HG03095 (cell line): ENCODE results near the gene MNS1.
"Not testable (repeated sequence)": the region's sequence is repeated elsewhere in the genome, so short reads cannot be mapped to it uniquely, and the experiment has no call there.

Source experiments
- ATAC-seq: cut with Tn5 transposase; IDR thresholded peaks from one replicate; pipeline ENCODE4 v1.9.1; 2021; ENCODE audit warnings: moderate library complexity; ENCODE audit not compliant: unreplicated experiment

MNS1 gene

DNA sequence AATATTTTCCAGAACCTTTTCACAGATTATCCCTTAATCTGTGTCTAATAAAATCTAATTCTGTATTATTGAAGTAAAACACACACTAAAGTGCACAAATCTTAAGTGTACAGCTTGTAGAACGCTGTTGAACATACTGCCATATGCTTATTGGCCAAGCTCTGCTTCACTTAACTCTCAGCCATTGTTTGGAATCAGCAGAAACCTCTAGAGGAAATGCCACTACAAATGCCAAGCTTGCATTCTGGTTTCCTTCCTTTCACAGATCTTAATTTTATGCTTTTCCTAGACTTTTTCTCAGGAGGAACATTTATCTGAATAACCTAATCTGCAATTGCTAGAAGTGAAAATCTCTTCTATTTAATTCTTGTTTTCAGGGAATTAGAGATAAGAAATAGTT, 10.1 kb downstream of the MNS1 start:
- ATAC-seq: no peak

DNA sequence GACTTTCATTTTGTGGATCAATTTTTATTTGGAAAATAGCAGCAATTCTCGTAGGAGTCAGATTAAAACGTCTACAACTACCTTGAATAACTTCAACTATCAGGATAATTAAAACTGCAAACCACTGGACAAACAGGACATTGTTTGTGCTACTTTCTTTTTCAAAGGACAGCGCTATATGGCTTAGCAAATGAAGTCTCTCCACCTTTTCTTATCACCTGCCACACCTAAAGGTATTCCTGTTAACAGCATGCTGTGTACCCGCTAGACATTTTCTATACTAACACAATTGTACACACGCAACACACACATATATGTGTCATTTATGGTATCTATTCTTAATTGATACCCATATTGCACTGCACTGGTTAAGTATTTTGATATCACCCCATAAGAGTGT, 19.2 kb downstream of the MNS1 start:
- ATAC-seq: no peak

DNA sequence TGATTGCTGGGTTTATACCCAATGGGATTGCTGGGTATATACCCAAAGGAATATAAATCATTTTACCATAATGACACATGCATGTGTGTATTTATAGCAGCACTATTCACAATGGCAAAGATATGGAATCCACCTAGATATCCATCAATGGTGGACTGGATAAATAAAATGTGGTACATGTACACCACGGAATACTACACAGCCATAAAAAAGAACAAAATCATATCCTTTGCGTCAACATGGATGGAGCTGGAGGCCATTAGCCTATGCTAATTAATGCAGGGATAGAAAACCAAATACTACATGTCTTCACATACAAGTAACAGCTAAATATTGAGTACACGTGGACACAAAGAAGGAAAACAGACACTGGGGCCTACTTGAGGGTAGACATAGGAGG, 22.6 kb downstream of the MNS1 start:
- no peak for ATAC-seq

DNA sequence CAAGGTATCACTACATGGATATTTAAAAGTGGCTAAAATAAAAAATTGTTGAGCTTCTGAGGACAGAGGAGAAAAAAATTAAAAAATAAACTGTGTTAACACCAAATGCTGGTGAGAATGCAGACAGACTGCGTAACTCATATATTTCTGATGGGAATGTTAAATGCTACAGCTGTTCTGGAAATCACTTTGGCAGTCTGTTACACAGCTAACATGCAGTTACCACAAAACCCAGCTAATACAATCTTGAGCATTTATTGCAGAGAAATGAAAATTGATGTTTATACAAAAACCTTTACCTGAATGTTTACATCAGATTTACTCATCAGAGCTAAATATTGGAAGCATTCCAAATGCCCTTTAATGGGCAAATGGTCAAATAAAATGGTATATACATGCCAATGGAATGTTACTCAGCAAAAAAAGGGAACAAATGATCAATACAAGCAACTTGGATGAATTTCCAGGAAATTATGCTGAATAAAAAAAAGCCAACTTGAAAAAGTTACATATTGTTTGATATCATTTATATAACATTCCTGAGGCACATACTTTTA, 24.6 kb downstream of the MNS1 start:
- no peak for ATAC-seq

DNA sequence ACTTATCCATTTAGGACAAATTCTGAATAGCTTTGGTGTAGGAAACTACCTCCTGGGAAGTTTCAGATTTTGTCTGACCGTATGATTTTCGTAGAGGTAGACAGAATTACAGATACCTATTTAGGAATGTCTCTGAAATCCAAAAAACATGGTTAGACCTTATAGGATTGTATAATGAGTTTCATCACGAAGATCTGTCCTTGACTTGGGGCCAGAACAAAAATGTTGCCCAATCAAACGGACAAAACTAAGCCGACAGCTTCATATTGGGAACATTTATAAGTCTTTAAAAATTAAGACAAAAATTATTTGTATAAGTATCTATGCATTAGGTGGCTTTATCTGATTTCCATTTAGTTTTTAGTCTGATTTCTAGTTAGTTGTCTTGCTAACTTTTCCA, 32.6 kb downstream of the MNS1 start:
- ATAC-seq: no peak

DNA sequence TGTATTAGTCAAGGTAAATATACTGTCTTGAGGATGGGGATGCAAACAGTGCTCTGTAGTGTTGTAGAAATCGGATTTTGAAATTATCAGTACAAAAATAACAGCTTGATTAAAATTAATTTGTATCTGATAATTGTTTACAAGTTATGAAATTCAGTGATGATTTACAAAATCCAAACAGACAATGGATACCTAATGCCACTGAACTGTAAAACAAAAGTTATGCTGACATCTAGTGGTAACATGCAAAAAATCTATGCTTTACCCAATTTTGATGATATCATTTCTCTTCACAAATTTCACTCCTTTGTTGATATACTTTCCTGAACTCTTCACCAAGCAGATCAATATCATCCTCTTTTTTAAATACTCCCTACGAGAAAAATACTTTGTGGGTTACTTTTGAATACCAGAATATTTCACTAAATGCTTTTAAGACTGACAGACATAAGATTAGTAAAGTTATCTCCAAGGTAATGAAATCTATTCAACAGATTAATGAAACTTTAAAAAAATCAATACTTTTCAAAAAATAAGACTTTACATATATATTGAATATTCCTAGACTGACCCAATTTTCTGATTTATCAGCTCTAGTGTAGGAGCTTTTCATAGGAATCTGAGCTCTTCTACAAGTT, 36.0 kb downstream of the MNS1 start:
- no peak for ATAC-seq

DNA sequence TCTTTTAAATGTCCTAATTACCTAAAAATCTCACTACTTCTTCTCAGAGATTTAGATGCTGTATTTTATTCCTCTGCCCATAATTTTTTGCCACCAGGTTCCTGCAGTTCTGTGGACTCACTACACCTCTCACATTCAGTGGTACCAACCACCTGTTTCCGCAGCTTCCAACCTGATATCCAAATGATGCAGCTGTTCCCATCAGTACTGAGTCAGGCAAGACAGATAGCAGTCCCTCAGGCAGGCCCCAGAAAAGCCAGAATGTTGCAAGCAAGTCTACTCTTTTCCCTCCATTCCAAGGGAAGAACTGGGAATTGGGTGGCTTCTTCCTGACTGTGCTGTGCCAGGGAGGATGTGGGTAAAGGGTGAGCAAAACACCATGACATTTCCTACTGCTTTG, 39.0 kb downstream of the MNS1 start:
- ATAC-seq: no peak

DNA sequence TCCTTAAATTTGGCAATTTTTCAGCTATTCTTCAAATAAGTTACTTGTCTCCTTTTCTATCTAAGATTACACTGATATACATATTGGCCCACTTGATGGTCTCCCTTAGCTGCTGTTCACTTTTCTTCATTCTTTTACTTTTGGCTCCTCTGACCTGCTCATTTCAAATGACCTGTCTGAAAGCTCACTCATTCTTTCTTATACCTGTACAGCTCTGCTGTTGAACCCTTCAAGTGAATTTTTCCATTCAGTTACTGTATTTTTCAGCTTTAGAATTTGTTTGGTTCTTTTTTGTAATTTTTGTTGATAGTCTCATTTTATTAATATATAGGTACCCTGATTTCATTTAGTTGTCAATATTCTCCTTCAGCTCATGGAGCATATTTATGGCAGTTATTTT, 39.7 kb downstream of the MNS1 start:
- no peak for ATAC-seq

DNA sequence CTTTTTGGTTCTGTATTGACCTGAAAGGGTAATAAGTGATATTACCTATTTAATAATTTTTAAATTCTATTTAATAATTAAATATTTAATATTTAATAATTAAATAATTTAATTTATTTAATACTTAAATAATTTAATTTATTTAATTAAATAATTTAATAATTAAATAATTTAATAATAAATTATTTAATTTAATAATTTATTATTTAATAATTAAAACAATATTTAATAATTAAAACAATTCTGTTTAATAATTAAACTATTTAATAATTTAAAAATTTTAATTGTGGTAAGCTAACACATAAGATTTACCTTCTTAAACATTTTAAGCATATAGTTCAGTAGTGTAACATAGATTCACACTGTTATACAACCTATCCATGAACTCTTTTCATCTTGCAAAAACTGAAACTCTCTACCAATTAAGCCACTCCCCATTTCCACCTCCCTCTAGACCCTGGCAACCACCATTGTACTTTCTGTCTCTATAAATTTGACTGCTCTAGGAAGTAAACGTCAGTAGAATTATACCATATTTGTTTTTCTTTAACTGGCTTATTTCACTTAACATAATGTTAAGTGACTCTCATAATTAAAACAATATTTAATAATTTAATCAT, 51.7 kb downstream of the MNS1 start:
- ATAC-seq: not testable (repeated sequence)

DNA sequence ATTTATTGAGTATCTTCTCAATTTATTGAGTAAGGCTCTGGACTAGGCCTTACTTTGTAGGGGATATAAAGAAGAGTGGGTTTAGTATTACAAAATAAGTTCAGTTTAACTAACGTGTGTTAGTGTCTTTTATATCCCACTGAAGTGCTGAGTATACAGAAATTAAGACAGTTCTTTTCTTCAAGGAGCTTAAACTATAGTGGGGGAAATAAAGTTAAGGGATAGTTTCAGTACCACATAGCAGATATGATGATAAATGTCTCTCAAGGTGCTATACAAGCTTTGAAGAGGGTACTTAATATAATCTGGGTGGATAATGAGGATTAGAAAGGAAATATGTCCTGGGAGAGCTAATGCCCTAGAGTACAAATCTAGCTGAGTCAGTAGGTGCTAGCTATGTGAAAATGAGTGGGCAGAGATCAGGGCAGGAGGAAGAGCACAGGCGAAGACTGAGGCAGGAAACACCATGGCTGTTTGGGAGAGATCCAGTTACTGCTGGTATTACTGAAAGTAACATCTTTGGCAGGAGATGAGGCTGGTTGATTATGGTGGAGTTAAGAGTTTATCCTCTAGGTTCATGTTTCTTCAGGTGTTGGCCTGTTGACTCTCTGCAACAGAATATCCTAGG, 53.7 kb downstream of the MNS1 start:
- ATAC-seq: no peak

DNA sequence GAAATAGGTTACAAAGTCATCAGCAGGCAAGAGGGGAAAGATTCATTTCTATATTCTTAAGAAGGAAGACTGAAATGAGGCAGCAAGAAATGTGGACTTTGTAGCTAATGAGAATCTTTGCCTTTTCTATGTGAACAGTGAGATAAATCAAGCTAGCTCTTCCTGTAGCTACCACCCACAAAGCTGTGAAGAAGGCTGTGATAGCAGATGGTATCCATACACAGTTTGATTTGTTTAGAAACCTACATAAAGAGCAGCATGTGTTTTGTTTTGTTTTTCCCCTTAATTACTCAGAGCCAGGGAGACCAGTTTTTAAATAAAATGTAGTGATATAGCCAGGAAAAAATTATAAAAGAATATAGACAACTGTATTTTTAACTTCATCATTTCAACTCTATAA, 54.2 kb downstream of the MNS1 start:
- ATAC-seq: no peak

DNA sequence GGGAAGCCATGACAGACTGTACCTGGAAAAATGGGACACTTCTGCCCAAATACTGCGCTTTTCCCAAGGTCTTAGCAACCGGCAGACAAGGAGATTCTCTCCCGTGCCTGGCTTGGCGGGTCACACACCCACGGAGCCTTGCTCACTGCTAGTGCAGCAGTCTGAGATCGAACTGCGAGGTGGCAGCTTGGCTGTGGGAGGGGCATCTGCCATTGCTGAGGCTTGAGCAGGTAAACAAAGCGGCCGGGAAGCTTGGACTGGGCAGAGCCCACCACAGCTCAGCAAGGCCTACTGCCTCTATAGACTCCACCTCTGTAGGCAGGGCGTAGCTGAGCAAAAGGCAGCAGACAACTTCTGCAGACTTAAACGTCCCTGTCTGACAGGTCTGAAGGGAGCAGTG, 65.7 kb downstream of the MNS1 start:
- not testable (repeated sequence) for ATAC-seq

DNA sequence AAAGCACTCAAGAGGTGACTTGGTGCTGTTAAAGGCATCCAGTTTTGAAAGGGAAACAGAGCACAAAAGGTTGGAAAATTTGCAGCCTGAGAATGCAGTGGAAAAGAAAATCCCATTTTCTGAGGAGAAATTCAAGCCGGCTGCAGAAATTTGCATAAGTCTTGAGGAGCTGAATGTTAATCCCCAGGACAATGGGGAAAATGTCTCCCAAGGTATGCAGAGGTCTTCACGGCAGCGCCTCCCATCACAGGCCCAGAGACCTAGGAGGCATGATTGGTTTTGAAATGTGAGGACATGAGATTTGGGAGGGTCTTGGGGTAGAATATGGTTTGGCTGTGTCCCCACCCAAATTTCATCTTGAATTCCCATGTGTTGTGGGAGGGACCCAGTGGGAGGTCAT, 67.6 kb downstream of the MNS1 start:
- not testable (repeated sequence) for ATAC-seq

DNA sequence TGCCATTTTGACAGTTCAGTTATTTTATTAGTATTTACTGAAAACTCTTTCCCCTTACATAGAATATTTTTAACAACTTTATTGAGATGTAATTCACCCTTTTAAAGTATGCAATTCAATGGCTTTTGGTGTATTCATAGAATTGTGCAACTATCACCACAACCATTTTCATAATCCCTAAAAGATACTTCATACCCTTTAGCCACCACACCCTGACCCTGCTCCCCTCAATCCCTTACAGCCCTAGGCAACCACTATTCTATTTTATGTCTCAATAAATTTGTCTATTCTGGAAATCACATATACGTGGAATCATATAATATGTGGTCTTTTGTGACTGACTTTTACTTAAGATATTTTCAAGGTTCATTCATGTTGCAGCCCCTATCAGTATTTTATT, 70.0 kb downstream of the MNS1 start:
- no peak for ATAC-seq

DNA sequence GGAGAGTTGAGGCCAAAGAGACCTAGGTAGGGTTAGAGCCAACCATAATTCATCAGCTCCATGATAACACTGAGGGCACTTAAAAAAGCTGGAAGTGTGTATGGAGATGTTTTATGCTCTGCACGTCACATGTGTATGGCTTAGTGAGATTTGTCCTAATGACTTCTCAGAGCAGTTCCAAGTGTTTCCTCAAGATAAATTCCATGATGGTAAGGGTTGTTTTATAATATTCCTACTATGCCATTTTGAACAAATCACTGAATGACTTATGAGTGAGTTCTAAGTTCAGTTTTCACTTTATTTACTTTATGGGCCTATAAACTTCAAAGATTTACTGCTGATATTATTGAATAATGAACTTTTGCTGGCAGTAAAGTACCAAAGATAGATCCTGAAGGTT, 71.7 kb downstream of the MNS1 start:
- no peak for ATAC-seq

DNA sequence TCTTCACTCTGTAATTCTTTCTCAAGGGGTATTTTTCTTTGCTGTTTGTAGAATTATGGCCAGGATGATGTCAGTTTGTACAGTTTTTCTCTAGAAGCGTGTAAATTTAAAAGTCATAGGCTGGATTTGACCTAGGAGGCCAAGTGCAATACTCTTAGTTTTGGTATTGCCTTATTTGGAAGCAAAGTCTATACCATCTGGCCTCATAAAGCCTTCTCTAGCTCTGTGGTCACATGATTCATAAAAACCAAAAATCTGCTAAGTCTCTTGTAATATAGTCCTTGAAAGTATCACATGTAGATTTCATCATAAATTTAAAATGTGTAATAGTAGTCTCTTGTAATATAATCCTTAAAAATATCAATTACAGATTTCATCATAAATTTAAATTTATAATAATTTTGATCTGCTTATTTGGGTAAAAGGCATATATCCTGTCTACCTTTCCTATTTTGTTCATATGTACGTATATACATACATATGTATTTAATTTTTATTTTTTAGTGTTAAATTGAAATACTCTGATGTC, 74.1 kb downstream of the MNS1 start:
- no peak for ATAC-seq

DNA sequence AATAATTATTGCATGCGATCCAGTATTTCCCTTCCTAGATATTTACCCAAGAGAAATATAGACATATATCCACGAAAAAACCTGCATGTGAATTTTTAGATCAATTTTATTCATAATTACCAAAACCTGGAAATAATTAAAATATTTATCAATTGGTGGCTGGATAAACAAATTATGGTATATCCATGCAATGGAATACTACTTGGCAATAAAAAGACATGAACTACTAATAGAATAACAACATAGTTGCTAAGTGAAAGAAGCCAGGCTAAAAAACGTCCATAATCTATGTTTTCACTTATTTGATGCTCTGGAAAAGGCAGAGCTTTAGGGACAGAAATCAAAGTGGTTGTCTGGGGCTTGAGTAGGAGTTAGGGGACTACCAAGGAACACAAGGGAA, 79.0 kb downstream of the MNS1 start:
- no peak for ATAC-seq

DNA sequence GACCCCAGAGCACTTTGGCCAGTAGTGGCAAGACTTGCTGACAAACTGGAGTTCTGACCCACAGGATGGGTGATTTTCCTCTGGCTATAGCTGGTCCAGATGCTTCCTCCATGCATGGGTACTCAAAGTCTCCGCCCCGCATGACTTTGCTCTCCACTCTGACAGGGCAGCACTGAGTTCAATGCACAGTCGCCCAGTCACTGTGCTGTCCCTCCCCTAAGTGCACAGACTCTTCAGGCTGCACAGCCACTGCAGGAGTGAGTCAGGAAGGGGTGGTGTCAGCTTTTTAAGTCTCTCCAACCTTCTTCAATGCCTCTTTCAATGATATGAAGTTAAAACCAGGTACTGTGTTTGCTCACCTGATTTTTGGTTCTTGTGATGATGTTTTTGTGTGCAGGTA, 81.9 kb downstream of the MNS1 start:
- no peak for ATAC-seq
